Measurements from ENCODE around the gene DTX4.

The DTX4 gene

GRCh38 chr11:59192446-59193020 is 20.6 kb downstream of the DTX4 start:
- no peak for DNase-seq

DNA sequence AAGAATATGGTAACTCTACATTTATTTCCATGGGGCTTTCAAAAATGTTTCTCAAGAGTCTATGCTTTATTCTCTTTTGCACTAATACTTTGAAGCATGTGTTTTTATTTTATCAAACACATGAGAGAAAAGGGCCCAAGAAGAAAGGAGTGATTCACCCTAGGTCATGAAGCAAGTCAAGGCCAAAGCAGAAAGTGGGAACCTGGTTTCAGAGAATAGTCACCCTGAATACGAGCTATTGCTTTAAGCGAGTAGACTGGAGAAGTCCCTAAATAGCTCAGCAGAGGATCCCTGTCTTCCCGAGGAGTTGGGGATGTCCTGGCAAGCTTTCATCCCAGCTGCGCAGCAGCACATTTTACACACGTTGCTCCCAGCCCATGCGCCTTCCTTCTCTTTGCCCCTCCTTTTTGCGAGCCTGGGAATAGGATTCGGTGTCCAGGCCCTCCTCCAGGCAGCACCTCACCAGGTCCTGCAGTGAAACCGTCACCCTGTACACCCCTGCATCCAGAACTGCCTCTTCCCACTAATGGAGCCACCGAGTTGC is 21.7 kb downstream of the DTX4 start:
- DNase-seq = no peak

- DNase-seq = no peak
These were observed 23.7 kb downstream of the DTX4 start for GRCh38 chr11:59195586-59195985.

DNA sequence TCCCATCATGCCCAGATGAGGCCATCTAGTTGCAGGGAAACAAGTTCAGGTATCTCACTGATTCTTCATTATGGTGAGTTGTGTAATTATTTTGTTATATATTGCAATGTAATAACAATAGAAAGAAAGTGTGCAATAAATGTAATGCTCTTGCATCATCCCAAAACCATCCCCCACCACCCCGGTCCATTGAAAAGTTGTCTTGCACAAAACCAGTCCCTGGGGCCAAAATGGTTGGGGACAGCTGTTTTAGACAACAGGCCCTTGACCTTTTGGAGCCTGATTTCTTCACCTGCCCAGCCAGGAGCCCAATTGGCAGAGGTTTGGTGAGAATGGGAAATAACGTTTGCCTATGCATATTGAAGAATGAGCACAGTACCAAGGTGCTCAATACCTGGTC is 24.8 kb downstream of the DTX4 start:
- DNase-seq = no peak

- DNase-seq = no peak
These were observed 26.1 kb downstream of the DTX4 start for GRCh38 chr11:59197991-59198390.

DNA sequence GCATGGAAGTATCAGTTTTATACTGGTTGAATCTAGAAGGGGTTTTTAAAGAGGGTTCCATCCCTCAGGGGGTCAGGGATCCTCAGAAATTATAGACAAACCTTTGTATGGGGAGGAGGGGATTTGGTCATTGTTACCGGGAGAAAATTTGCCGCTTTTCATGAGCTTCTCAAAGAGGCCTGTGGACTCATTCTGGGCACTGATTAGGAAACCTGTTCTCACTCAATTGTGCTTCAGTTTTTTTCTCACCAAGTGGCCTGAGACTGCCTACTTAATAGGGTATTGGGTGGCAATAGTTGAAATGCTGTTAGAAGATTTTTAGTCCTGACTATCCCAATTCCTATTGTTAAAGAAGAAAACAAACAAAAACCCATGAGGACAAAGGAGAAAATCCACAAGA is 26.8 kb downstream of the DTX4 start:
- DNase-seq = no peak

- no peak for DNase-seq
These were observed 27.9 kb downstream of the DTX4 start for GRCh38 chr11:59199546-59200422.

- no peak for DNase-seq
These were observed 28.5 kb downstream of the DTX4 start for GRCh38 chr11:59200423-59200746.

GRCh38 chr11:59201353-59201752 is 29.4 kb downstream of the DTX4 start:
- DNase-seq = no peak

- DNase-seq = no peak
These were observed 32.8 kb downstream of the DTX4 start for GRCh38 chr11:59204746-59205145.

DNA sequence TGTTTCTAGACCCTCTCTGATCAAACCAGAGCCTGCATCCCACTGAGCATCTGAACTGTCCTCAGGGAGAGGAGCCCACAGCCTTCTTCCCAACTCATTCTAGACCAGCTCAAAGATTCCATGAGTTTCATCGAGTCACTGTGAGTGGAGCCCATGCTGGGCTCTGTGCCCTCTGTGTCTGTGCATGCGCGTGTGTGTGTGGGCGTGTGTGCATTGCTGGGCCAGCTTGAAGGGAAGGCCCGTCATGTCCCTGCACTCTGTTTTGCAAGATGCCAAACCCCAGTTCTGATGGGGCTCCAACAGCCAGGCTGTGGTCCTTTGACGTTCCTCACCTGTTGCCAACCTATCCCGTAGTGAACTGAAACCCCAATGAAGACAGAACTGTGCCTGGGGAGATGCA is 33.7 kb downstream of the DTX4 start:
- DNase-seq = no peak

GRCh38 chr11:59206635-59207034 is 34.7 kb downstream of the DTX4 start:
- DNase-seq = peak; percentile 20

- no peak for DNase-seq
These were observed 36.1 kb downstream of the DTX4 start for GRCh38 chr11:59207988-59208451.

- no peak for DNase-seq
These were observed 37.0 kb downstream of the DTX4 start for GRCh38 chr11:59208956-59209355.

- no peak for DNase-seq
These were observed 40.3 kb downstream of the DTX4 start for GRCh38 chr11:59212222-59212621.

GRCh38 chr11:59212744-59213631 is 41.1 kb downstream of the DTX4 start, which contains the start of gene MPEG1:
Gene MPEG1 (minus strand): TSS chr11:59212927. CDS start chr11:59212865, 62 bp downstream.
- no peak for DNase-seq

DNA sequence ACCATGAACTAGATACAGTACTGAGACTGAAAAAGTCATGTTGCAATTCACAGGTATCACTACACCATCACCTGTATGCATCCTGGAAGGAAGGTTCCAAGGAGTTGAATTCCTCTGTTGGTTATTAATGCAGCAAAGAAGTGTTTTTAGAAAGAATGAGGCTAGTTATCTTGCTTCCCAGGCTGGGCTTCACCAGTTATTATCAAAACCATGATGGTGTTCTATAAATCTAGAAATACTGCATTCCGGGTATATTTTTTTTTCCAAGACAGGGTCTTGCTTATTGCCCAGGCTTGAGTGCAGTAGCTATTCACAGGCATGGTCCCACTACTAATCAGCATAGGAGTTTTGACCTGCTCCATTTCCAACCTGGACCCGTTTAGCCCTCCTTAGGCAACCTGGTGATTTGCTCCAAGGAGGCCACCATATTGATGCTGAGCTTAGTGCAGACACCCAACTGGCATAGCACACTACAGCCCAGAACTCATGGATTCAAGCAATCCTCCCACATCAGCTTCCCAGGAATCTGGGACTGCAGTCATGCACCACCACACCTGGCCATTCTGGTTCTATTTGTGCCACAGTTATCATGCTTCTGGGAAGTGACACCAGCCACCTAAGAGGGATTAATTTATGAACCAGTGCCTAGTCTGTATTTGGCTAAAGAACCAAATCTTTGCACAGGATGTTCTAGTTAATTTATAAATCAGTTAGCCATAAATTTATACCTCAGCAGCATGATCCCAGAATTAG is 42.4 kb downstream of the DTX4 start:
- no peak for DNase-seq

- DNase-seq = no peak
These were observed 45.0 kb downstream of the DTX4 start for GRCh38 chr11:59216641-59217564.

- DNase-seq = no peak
These were observed 46.4 kb downstream of the DTX4 start for GRCh38 chr11:59218319-59218718.

DNA sequence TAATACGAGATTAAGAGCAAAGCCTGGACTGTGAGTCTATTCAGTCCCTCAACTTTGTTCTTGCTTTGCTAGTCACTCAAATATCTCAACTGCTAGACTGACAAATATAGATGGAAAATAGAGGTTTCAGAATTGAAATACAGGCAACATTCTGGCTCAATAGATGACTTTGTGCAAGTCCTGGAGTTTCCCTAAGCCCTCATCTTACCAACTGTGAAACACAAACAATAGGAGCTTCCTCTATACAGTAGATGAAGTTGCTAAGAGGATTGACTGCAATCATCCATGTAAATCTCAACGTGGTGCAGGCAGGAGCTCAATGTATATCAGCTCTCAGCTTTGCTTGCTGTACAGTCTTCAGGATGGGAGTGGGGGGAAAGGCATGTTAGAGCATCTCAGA is 47.0 kb downstream of the DTX4 start:
- DNase-seq = no peak

GRCh38 chr11:59219836-59220235 is 47.9 kb downstream of the DTX4 start:
- DNase-seq = no peak
